Left kidney (tissue), 2 donors: ENCODE measurements around the gene XKR8. TPM values are rescaled to one million over a fixed set of nuclear protein-coding genes. Genes with fewer than 3 reads are reported as not detected.
"Not testable (repeated sequence)": the region's sequence is repeated elsewhere in the genome, so short reads cannot be mapped to it uniquely, and the experiment has no call there.

Experiments
- DNase-seq: peaks from one replicate; pipeline ENCODE4 v3.0.0-alpha.2; 2013
- polyA plus RNA-seq: library from polyadenylated mRNA; unstranded; fragments of 120-200 nt; gene quantifications from one replicate; pipeline ENCODE4 v1.2.1, GENCODE V29; 2013; ENCODE audit not compliant: insufficient read length

The XKR8 gene
- polyA plus RNA-seq, 1 donor: 7.8 TPM

GRCh38 chr1:27990920-27991537, 31.3 kb downstream of the XKR8 start:
- DNase-seq: no peak

- DNase-seq: no peak
These were observed 32.5 kb downstream of the XKR8 start for GRCh38 chr1:27992276-27992675.

- no peak for DNase-seq
These were observed 33.5 kb downstream of the XKR8 start for GRCh38 chr1:27993241-27993640.

- no peak for DNase-seq
These were observed 34.3 kb downstream of the XKR8 start for GRCh38 chr1:27994060-27994459.

GRCh38 chr1:27994526-27994925, 34.8 kb downstream of the XKR8 start:
- DNase-seq: not testable (repeated sequence)

GRCh38 chr1:27999055-27999454, 39.3 kb downstream of the XKR8 start:
- DNase-seq: no peak

GRCh38 chr1:28002600-28002999, 42.8 kb downstream of the XKR8 start:
- no peak for DNase-seq

- not testable (repeated sequence) for DNase-seq
These were observed 43.3 kb downstream of the XKR8 start for GRCh38 chr1:28003117-28003516.

- DNase-seq: no peak
These were observed 51.2 kb downstream of the XKR8 start for GRCh38 chr1:28010969-28011368.

Other genes starting within 250 kb of the XKR8 start
- 20.4 TPM for gene FAM76A, start 234.0 kb upstream of the XKR8 start, polyA plus RNA-seq
- 54.7 TPM for gene STX12, start 186.8 kb upstream of the XKR8 start, polyA plus RNA-seq
- gene PPP1R8, start 129.2 kb upstream of the XKR8 start, polyA plus RNA-seq: 55.5 TPM
- gene THEMIS2, start 87.4 kb upstream of the XKR8 start, polyA plus RNA-seq: 2.3 TPM
- 58.8 TPM for gene RPA2, start 45.4 kb upstream of the XKR8 start, polyA plus RNA-seq
- 12.8 TPM for gene SMPDL3B, start 25.0 kb upstream of the XKR8 start, polyA plus RNA-seq
- gene EYA3, start 128.6 kb downstream of the XKR8 start, polyA plus RNA-seq: 64.1 TPM
- gene PTAFR, start 216.7 kb downstream of the XKR8 start, polyA plus RNA-seq: 1.9 TPM